Fibroblast of lung (primary cell): ENCODE results near the gene SEC24B. TPM values are rescaled to one million over a fixed set of nuclear protein-coding genes. Genes with fewer than 3 reads are reported as not detected.

Experiments
- DNase-seq, 2 donors: peaks; one replicate each; pipeline versions ENCODE4 v3.0.0 to v3.0.0-alpha.2; 2010; ENCODE audit warnings: low read depth in 2 of 2
- H2AFZ ChIP-seq: 2 replicates; pipeline ENCODE4 v1.5.1; 2012; ENCODE audit warnings: low read length, control low read depth, inconsistent platforms
- H3K27ac ChIP-seq: 2 replicates; pipeline ENCODE4 v1.5.1; 2011; ENCODE audit warnings: low read length, control low read depth; ENCODE audit not compliant: insufficient read depth
- H3K27me3 ChIP-seq: 2 replicates; pipeline ENCODE4 v1.5.1; 2011; ENCODE audit warnings: mild to moderate bottlenecking, low read length; ENCODE audit not compliant: control insufficient read depth, insufficient read depth
- H3K36me3 ChIP-seq: 2 replicates; pipeline ENCODE4 v1.5.1; 2011; ENCODE audit warnings: low read length; ENCODE audit not compliant: control insufficient read depth, insufficient read depth
- H3K4me1 ChIP-seq: 2 replicates; pipeline ENCODE4 v1.5.1; 2011; ENCODE audit warnings: low read length; ENCODE audit not compliant: control insufficient read depth, insufficient read depth; ENCODE audit errors: extremely low read depth
- H3K4me2 ChIP-seq: 2 replicates; pipeline ENCODE4 v1.5.1; 2011; ENCODE audit warnings: low read length, control low read depth; ENCODE audit not compliant: insufficient read depth; ENCODE audit errors: extremely low read depth
- H3K4me3 ChIP-seq, 4 experiments: fragments of 200-600 bp in 1 of 4; sonication (generic) in 1 of 4; replicated peaks in 1 of 4; 2 replicates each; pipeline ENCODE4 v1.5.1; 2011 to 2016; ENCODE audit warnings: low read length in 4 of 4, low read depth in 3 of 4, mild to moderate bottlenecking in 3 of 4, control low read depth in 2 of 4, inconsistent platforms in 1 of 4, mixed read lengths in 1 of 4; ENCODE audit not compliant: insufficient read depth in 1 of 4; ENCODE audit errors: control extremely low read depth in 1 of 4
- H3K79me2 ChIP-seq: 2 replicates; pipeline ENCODE4 v1.5.1; 2012; ENCODE audit warnings: mild to moderate bottlenecking, low read length, inconsistent platforms; ENCODE audit not compliant: control insufficient read depth, insufficient read depth
- H3K9ac ChIP-seq: 2 replicates; pipeline ENCODE4 v1.5.1; 2011; ENCODE audit warnings: mild to moderate bottlenecking, low read length, control low read depth; ENCODE audit not compliant: insufficient read depth
- H3K9me3 ChIP-seq: 2 replicates; pipeline ENCODE4 v1.5.1; 2012; ENCODE audit warnings: low read depth, low read length; ENCODE audit not compliant: control insufficient read depth, insufficient read depth
- H4K20me1 ChIP-seq: 2 replicates; pipeline ENCODE4 v1.5.1; 2011; ENCODE audit warnings: low read length; ENCODE audit not compliant: control insufficient read depth, insufficient read depth; ENCODE audit errors: extremely low read depth
- CTCF ChIP-seq, 2 donors: IDR thresholded peaks in 1 of 2; conservative IDR thresholded peaks in 1 of 2; 1 replicate in 1 of 2; 2 replicates in 1 of 2; pipeline ENCODE4 v1.5.1; 2011 to 2012; ENCODE audit warnings: low read length in 2 of 2, control low read depth in 1 of 2, inconsistent platforms in 1 of 2, low read depth in 1 of 2, mild to moderate bottlenecking in 1 of 2
- EZH2 ChIP-seq: IDR thresholded peaks from 2 replicates; pipeline ENCODE4 v1.5.1; 2012; ENCODE audit warnings: low read length, control low read depth, mild to moderate bottlenecking; ENCODE audit errors: missing control alignments
- polyA plus RNA-seq, 2 donors: library from polyadenylated mRNA; depleted of rRNA in 1 of 2; stranded (reverse) in 1 of 2; unstranded in 1 of 2; fragments of >200 nt; gene quantifications; 2 replicates each; pipeline ENCODE4 v1.2.1, GENCODE V29; 2011 to 2012; ENCODE audit warnings: missing spikeins in 1 of 2
- total RNA-seq: library from RNA; depleted of rRNA; stranded (reverse); fragments of >200 nt; gene quantifications from 2 replicates; pipeline ENCODE4 v1.2.1, GENCODE V29; 2014

The SEC24B gene
- total and polyA plus RNA-seq, 2 donors (not counting 1 experiment from before 2014, with no cell fraction given): 16.3 to 47.9 TPM

DNA sequence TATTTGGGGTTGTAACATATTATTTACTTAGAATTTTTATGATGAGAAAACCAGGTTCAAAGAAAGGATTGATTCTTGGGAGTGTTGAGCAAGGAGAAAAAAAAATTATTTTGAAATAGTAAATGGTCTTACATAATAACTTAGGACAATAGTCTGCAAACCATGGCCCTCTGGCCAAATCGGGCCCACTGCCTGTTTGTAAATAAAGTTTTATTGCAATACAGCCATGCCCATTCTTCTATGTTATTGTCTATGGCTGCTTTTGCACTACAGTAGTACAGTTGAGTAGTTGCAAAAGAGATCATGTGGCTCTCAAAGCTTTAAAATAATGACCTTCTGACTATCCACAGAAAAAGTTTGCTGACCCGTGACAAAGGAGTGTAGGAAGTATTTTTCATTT lies 63.3 kb downstream of the SEC24B start:
- no peaks in the 10 kb centered on the region for H3K9me3 ChIP-seq
- H3K9ac ChIP-seq: no peak overlapping the region
- TF ChIP-seq EZH2 (no peak), CTCF (conservative IDR thresholded peaks at IDR 0.05 in 1 of 2, IDR thresholded peaks at IDR 0.05 in 1 of 2; ENCODE audit: low read depth in 1 of 2, low read length in 2 of 2) (no peak)
- peaks cover 12% of the 10 kb centered on the region for H3K36me3 ChIP-seq
- H3K79me2 ChIP-seq: no peaks in the 10 kb centered on the region
- no peak overlapping the region for H2AFZ ChIP-seq
- no peak overlapping the region for H3K4me3 ChIP-seq
- no peak overlapping the region for H3K27ac ChIP-seq
- no peaks in the 10 kb centered on the region for H3K27me3 ChIP-seq
- no peak for DNase-seq
- H3K4me1 ChIP-seq: no peaks in the 10 kb centered on the region
- no peak overlapping the region for H3K4me2 ChIP-seq
- H4K20me1 ChIP-seq: no peaks in the 10 kb centered on the region

GRCh38 chr4:109497511-109497910 lies 63.9 kb downstream of the SEC24B start:
- H3K36me3 ChIP-seq: peaks cover 12% of the 10 kb centered on the region
- H3K9me3 ChIP-seq: no peaks in the 10 kb centered on the region
- DNase-seq: no peak
- H4K20me1 ChIP-seq: no peaks in the 10 kb centered on the region
- H3K4me3 ChIP-seq: no peak overlapping the region
- no peaks in the 10 kb centered on the region for H3K4me1 ChIP-seq
- no peak overlapping the region for H3K9ac ChIP-seq
- no peaks in the 10 kb centered on the region for H3K79me2 ChIP-seq
- H2AFZ ChIP-seq: no peak overlapping the region
- TF ChIP-seq CTCF (conservative IDR thresholded peaks at IDR 0.05 in 1 of 2, IDR thresholded peaks at IDR 0.05 in 1 of 2; ENCODE audit: low read depth in 1 of 2, low read length in 2 of 2) (no peak), EZH2 (no peak)
- H3K4me2 ChIP-seq: no peak overlapping the region
- H3K27me3 ChIP-seq: no peaks in the 10 kb centered on the region
- no peak overlapping the region for H3K27ac ChIP-seq

GRCh38 chr4:109499513-109499912 lies 65.9 kb downstream of the SEC24B start:
- Histone ChIP-seq H3K4me3 (no peak overlapping the region), H3K27me3 (no peaks in the 10 kb centered on the region), H3K9ac (no peak overlapping the region), H3K79me2 (no peaks in the 10 kb centered on the region), H3K36me3 (peaks cover 11% of the 10 kb centered on the region), H2AFZ (no peak overlapping the region), H3K9me3 (no peaks in the 10 kb centered on the region), H4K20me1 (no peaks in the 10 kb centered on the region), H3K4me2 (no peak overlapping the region), H3K4me1 (no peaks in the 10 kb centered on the region), H3K27ac (no peak overlapping the region)
- TF ChIP-seq CTCF (conservative IDR thresholded peaks at IDR 0.05 in 1 of 2, IDR thresholded peaks at IDR 0.05 in 1 of 2; ENCODE audit: low read depth in 1 of 2, low read length in 2 of 2) (no peak), EZH2 (no peak)
- no peak for DNase-seq
